ENCODE measurements around the gene TM4SF5. TPM values are rescaled to one million over a fixed set of nuclear protein-coding genes. Genes with fewer than 3 reads are reported as not detected.

The TM4SF5 gene
- total and polyA plus RNA-seq, 2 of the 8 experiments (the other 6 are each of a cell fraction or from before 2014, with no cell fraction given), result not detected

- TF ChIP-seq SRF (IDR thresholded peaks at IDR 0.05; ENCODE audit: low read depth, low read length) (no peak), RAD21 (IDR thresholded peaks at IDR 0.05 in 1 of 2, conservative IDR thresholded peaks at IDR 0.05 in 1 of 2; ENCODE audit: low read depth in 2 of 2, low read length in 2 of 2) (peak in 1 of 2 experiments; percentile 8; a peak in 2 of 4 replicates), MAX (IDR thresholded peaks at IDR 0.05) (peak; percentile 52; the same call in 1 of the 2 replicates), BRCA1 (IDR thresholded peaks at IDR 0.05; ENCODE audit: low read depth, low read length) (no peak), SP2 (IDR thresholded peaks at IDR 0.05; ENCODE audit: low read length) (no peak), GABPA (IDR thresholded peaks at IDR 0.05; ENCODE audit: borderline replicate concordance, insufficient read depth, low read length) (no peak; the same call in 1 of the 2 replicates), RBBP5 (IDR thresholded peaks at IDR 0.05; ENCODE audit: borderline replicate concordance, low read depth, low read length) (no peak), MAFK (IDR thresholded peaks at IDR 0.05; ENCODE audit: low read depth, low read length) (no peak), CTCF (IDR thresholded peaks at IDR 0.05; ENCODE audit: control extremely low read depth in 1 of 3, insufficient read depth in 1 of 3, low read depth in 1 of 3, low read length in 3 of 3) (peak; percentile 57 to 75 (median 73)), EZH2 (IDR thresholded peaks at IDR 0.05; ENCODE audit: low read depth, low read length, severe bottlenecking) (no peak), TAF7 (optimal IDR thresholded peaks at IDR 0.05; ENCODE audit: borderline replicate concordance, low read depth, low read length) (peak; percentile 21), RXRA (IDR thresholded peaks at IDR 0.05; ENCODE audit: insufficient read depth, low read depth, low read length) (no peak), CTBP2 (IDR thresholded peaks at IDR 0.05; ENCODE audit: borderline replicate concordance, insufficient read depth, insufficient read length, low read length) (peak; percentile 77), JUN (IDR thresholded peaks at IDR 0.05; ENCODE audit: low read depth, low read length) (no peak), TBP (IDR thresholded peaks at IDR 0.05; ENCODE audit: low read depth, low read length) (no peak), E2F6 (IDR thresholded peaks at IDR 0.05) (peak; percentile 55; the same call in 1 of the 2 replicates), PHF8 (conservative IDR thresholded peaks at IDR 0.05; ENCODE audit: low read depth, low read length) (peak; percentile 41; the same call in 1 of the 2 replicates), HDAC2 (IDR thresholded peaks at IDR 0.05; ENCODE audit: borderline replicate concordance in 1 of 2, low read depth in 2 of 2, low read length in 2 of 2) (no peak; a peak in 1 of 4 replicates)
Measured at GRCh38 chr17:4789951-4790704, 18.4 kb downstream of the TM4SF5 start (continued).
